ENCODE measurements around the gene TMEM238L.

Gene TMEM238L

DNA sequence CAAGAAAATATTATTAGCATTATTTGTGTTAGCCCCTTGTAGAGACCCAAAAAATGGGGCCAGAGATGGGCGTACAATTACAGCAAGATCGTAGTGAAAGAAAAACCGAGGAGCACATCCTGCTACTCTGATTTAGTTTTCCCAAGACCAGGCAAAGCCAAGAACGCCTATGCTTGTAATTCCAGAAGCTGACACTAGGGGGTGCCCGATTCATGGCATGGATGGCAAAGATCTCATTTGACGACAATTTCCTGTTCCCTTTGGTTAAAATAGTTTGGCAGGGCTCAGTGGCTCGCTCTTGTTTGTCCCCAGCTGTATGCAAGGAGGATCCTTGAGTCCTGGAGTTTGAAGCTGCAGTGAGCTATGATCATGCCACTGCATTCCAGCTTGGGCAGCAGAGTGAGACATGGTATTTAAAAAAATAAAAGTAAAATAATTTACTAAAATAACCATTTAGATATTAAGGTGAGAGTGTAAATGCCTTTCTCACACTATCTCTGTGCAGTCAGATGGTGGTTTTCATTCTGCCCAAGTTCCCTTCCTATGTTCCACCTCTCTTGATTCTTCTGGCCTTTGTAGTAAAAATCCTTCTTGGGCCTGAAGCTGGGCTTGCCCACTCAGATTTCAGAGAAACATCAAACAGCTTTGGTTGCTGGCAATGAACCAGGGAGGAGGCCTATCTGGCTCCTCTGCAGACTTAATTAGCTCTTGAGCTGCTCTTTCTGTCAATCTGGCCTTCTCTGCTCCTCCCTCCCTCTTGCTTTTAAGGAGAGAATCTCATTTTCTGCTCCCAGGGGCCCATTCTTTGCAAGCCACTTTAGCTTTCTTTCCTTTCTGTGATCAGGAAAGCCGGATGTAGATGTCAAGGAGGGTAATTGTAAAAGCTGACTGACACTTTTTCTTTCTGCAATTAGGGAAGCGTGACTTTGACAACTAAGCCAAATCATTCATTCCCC, 31.2 kb downstream of the TMEM238L start:
- no peak for DNase-seq

GRCh38 chr17:10771148-10771547, 32.8 kb downstream of the TMEM238L start:
- no peak for DNase-seq

GRCh38 chr17:10769840-10770239, 34.1 kb downstream of the TMEM238L start:
- DNase-seq = no peak

GRCh38 chr17:10768750-10769251, 35.1 kb downstream of the TMEM238L start:
- no peak for DNase-seq

GRCh38 chr17:10767232-10767631, 36.7 kb downstream of the TMEM238L start:
- no peak for DNase-seq

GRCh38 chr17:10762037-10762436, 41.9 kb downstream of the TMEM238L start:
- DNase-seq = no peak

- no peak for DNase-seq
These were observed 42.6 kb downstream of the TMEM238L start for GRCh38 chr17:10761281-10761680.

GRCh38 chr17:10758062-10758461, 45.8 kb downstream of the TMEM238L start:
- DNase-seq = no peak

GRCh38 chr17:10757647-10758046, 46.3 kb downstream of the TMEM238L start:
- no peak for DNase-seq

GRCh38 chr17:10757067-10757466, 46.8 kb downstream of the TMEM238L start:
- no peak for DNase-seq

GRCh38 chr17:10756619-10757018, 47.3 kb downstream of the TMEM238L start:
- no peak for DNase-seq

- DNase-seq = no peak
These were observed 47.7 kb downstream of the TMEM238L start for GRCh38 chr17:10756185-10756584.

DNA sequence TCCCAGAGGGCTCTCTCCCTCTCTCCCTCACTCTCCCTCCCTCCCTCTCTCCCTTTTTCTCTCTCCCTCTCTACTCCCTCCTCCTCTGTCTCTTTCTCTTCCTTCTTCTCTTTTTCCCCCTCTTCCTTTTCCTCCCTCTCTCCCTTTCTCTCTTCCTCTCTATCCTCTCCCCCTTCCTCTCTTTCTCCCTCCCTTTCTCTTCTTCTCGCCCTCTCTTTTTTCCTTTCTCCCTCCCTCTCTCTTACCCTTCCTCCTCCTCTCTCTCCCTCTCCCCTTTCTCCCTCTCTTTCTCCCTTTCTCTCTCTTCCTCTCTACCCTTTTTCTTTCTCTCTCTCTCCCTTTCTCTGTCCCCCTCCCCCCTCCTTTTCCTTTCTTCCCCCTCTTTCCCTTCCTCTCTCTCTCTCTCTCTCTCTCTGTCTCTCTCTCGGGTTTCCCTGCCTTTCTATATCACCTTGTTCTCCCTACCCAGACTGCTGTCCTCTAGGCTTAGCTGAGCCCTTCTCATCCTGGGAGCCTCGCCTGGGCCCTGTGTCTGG, 48.2 kb downstream of the TMEM238L start:
- no peak for DNase-seq

DNA sequence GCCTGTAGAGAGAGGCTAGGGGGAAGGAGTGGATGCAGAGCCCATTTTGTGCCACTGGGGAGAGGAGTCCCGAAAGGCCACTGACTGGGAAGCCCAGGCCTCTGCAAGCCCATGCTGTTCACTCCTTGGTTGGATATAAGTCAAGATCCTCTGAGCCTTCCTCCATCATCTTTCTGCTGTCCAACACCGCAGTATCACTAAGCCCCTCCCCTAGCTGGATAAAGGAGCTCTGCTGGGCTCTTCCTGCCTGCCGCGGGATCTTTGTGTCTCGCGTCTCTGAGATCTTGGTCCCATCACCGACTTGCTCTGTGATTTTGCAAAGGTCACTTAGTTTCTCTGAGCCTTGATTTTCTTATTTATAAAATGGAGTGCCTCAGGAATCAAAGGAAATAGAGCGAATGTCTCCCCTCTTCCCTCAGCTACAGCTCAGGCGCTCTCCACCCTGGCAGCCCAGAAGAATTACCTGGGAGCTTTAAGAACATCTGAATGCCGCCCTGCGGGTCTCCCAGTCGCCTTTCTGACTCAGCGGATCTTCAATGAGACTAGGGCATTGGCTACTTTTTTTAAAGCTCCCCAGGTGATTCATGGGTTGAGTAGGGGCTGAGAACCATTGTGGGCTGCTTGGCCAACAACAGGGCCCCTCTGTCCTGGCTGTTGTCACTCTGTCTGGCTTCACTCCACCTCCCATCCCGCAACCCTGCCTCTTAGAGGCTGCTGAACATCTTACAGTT, 48.9 kb downstream of the TMEM238L start:
- no peak for DNase-seq

- peak; percentile 14 for DNase-seq
These were observed 49.8 kb downstream of the TMEM238L start for GRCh38 chr17:10754109-10754508.

GRCh38 chr17:10752696-10753095, 51.2 kb downstream of the TMEM238L start:
- DNase-seq = no peak

GRCh38 chr17:10751563-10751962, 52.3 kb downstream of the TMEM238L start:
- no peak for DNase-seq

GRCh38 chr17:10750210-10750609, 53.7 kb downstream of the TMEM238L start:
- no peak for DNase-seq

DNA sequence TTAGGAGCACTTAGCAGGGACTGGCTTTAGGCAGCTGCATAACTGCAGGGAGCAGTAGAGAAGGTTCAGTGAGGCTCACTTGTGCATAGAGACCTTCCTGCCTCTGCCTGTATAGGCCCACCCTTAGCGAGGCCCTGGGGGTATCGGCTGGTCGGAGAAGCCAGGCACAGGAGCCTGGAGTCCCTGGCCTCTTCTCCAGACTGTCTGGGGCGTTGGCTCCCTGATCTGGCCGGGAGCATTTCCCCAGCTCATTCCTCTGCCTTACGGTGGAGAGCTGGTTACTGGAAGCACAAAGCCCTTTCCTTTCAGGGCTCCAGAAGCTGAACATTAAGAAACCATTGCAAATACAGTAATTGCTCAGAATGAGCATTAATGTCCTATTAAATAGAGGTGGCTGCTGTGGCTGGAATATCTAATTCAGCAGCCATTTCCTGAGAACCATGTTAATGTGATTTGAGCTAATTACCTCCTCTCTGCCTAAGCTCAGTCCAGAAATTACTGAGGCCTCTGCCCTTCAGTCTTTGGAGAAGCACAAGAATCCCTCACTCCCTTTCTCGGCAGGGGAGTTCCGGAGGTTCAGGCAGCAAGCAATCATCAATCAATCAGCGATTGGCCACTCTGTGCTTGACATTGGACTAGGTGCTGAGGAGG, 55.2 kb downstream of the TMEM238L start:
- no peak for DNase-seq

GRCh38 chr17:10745231-10745630, 58.7 kb downstream of the TMEM238L start:
- DNase-seq = peak; percentile 21
